AG04449 (cell line): Measurements from ENCODE around the gene MITF.
A peak's percentile ranks its signal among the peaks of the same experiment; 100 is the strongest.

ENCODE experiments used
- CTCF ChIA-PET: fragments of 350-600 bp; formaldehyde crosslinking; extraction: SDS; loops from one replicate; lab custom pipeline; 2021; ENCODE audit warnings: antibody characterized with exemption; lab: Yijun Ruan, JAX
- POLR2A ChIA-PET: fragments of 400-600, 350-600 bp; formaldehyde crosslinking; extraction: SDS; loops from one replicate; lab custom pipeline; 2020; ENCODE audit warnings: antibody characterized with exemption, inconsistent platforms; lab: Yijun Ruan, JAX
- DNase-seq: peaks from one replicate; pipeline ENCODE4 v3.0.0-alpha.2; 2010; ENCODE audit warnings: low read depth, low spot score
- H3K4me3 ChIP-seq: 2 replicates; pipeline ENCODE4 v1.5.1; 2011; ENCODE audit warnings: low read depth, mild to moderate bottlenecking, control low read depth, low read length
- CTCF ChIP-seq: IDR thresholded peaks from one replicate; pipeline ENCODE4 v1.5.1; 2011; ENCODE audit warnings: mild to moderate bottlenecking, moderate library complexity, low read length, control low read depth, inconsistent platforms; ENCODE audit not compliant: insufficient read depth; ENCODE audit errors: missing control alignments

The MITF gene

GRCh38 chr3:69803681-69804270, 64.5 kb downstream of the MITF start:
- DNase-seq, result no peak
- POLR2A ChIA-PET, result no interaction called here
- CTCF ChIA-PET, result no interaction called here
- no peak for TF ChIP-seq CTCF
- no peak overlapping the region for H3K4me3 ChIP-seq

- POLR2A ChIA-PET, result no interaction called here
These were observed 66.2 kb downstream of the MITF start for GRCh38 chr3:69805491-69805890.

GRCh38 chr3:69806735-69807438, 67.6 kb downstream of the MITF start:
- no peak overlapping the region for H3K4me3 ChIP-seq
- peak; percentile 54 for DNase-seq
- no peak for TF ChIP-seq CTCF
- CTCF ChIA-PET, result interaction anchor here (0.9 to 2.1 kb wide), 2 partner anchors 14 to 15 kb away, joined by 3 to 9 read pairs; no protein-coding TSS in a partner anchor
- POLR2A ChIA-PET, result interaction anchor here (0.8 kb wide), 1 partner anchor 9 kb away, joined by 3 read pairs; no protein-coding TSS in a partner anchor

More at GRCh38 chr3:69805491-69805890, 66.2 kb downstream of the MITF start:
- no peak for TF ChIP-seq CTCF
- H3K4me3 ChIP-seq, result no peak overlapping the region
- CTCF ChIA-PET, result no interaction called here
- DNase-seq, result no peak

GRCh38 chr3:69807674-69808073, 68.4 kb downstream of the MITF start:
- POLR2A ChIA-PET, result no interaction called here
- no peak overlapping the region for H3K4me3 ChIP-seq
- DNase-seq, result no peak
- TF ChIP-seq CTCF, result no peak
- CTCF ChIA-PET, result interaction anchor here (2.1 kb wide), 1 partner anchor 15 kb away, joined by 9 read pairs; no protein-coding TSS in a partner anchor

- CTCF ChIA-PET, result no interaction called here
- POLR2A ChIA-PET, result no interaction called here
- H3K4me3 ChIP-seq, result no peak overlapping the region
- DNase-seq, result no peak
- TF ChIP-seq CTCF, result no peak
These were observed 70.0 kb downstream of the MITF start for GRCh38 chr3:69809076-69809835.
